GM23338 (cell line): ENCODE results near the gene SPINK8. TPM values are rescaled to one million over a fixed set of nuclear protein-coding genes. Genes with fewer than 3 reads are reported as not detected.

Source experiments
- ATAC-seq: fragments of 200-7000 bp; cut with Tn5 transposase; 3 replicates; pipeline ENCODE4 v1.9.1; 2020
- DNase-seq: peaks from one replicate; pipeline ENCODE4 v3.0.0-alpha.2; 2015; ENCODE audit warnings: low spot score
- H2AFZ ChIP-seq: fragments of 200-600 bp; sonication (generic); 2 replicates; pipeline ENCODE4 v1.8.0; 2016; ENCODE audit warnings: antibody characterized with exemption, mild to moderate bottlenecking, moderate library complexity
- H3F3A ChIP-seq: fragments of 200-600 bp; sonication (generic); replicated peaks from 2 replicates; pipeline ENCODE4 v1.8.0; 2017; ENCODE audit warnings: antibody characterized with exemption, mixed run types, low read depth
- H3K27ac ChIP-seq: fragments of 200-600 bp; sonication (generic); 2 replicates; pipeline ENCODE4 v1.6.1; 2016; ENCODE audit warnings: low read depth
- H3K27me3 ChIP-seq: fragments of 200-600 bp; sonication (generic); 2 replicates; pipeline ENCODE4 v1.8.0; 2016; ENCODE audit warnings: mild to moderate bottlenecking, mixed run types, moderate library complexity; ENCODE audit not compliant: insufficient read depth
- H3K36me3 ChIP-seq: fragments of 200-600 bp; sonication (generic); 2 replicates; pipeline ENCODE4 v1.8.0; 2016; ENCODE audit warnings: mild to moderate bottlenecking; ENCODE audit not compliant: insufficient read depth
- H3K4me1 ChIP-seq: fragments of 200-600 bp; sonication (generic); 2 replicates; pipeline ENCODE4 v1.8.0; 2016; ENCODE audit warnings: mild to moderate bottlenecking, moderate library complexity; ENCODE audit not compliant: insufficient read depth
- H3K4me2 ChIP-seq: fragments of 200-600 bp; sonication (generic); 2 replicates; pipeline ENCODE4 v1.7.1; 2017; ENCODE audit warnings: mixed run types
- H3K4me3 ChIP-seq: fragments of 200-600 bp; sonication (generic); 2 replicates; pipeline ENCODE4 v1.6.1; 2016; ENCODE audit warnings: mixed run types
- H3K79me2 ChIP-seq: fragments of 200-600 bp; sonication (generic); replicated peaks from 2 replicates; pipeline ENCODE4 v1.8.0; 2017; ENCODE audit warnings: mild to moderate bottlenecking; ENCODE audit not compliant: insufficient read depth
- H3K9me2 ChIP-seq: fragments of 200-600 bp; sonication (generic); 2 replicates; pipeline ENCODE4 v1.8.0; 2017; ENCODE audit not compliant: insufficient read depth
- H4K20me1 ChIP-seq: fragments of 200-600 bp; sonication (generic); replicated peaks from 2 replicates; pipeline ENCODE4 v1.8.0; 2017; ENCODE audit warnings: mild to moderate bottlenecking; ENCODE audit not compliant: insufficient read depth
- H3K27ac Mint-ChIP-seq: 2 replicates; pipeline ENCODE4 v1.8.0; 2020; ENCODE audit warnings: inconsistent platforms, mild to moderate bottlenecking, moderate library complexity, mixed read lengths
- H3K27me3 Mint-ChIP-seq: 3 replicates; pipeline ENCODE4 v1.8.0; 2022; ENCODE audit warnings: low read depth, mild to moderate bottlenecking, moderate library complexity, mixed read lengths, inconsistent platforms; ENCODE audit not compliant: insufficient read depth, poor library complexity
- H3K36me3 Mint-ChIP-seq: 3 replicates; pipeline ENCODE4 v1.8.0; 2021; ENCODE audit warnings: low read depth, mild to moderate bottlenecking, inconsistent platforms, moderate library complexity, mixed read lengths
- H3K4me1 Mint-ChIP-seq: 3 replicates; pipeline ENCODE4 v1.8.0; 2020; ENCODE audit warnings: mild to moderate bottlenecking, inconsistent platforms, mixed read lengths
- H3K4me3 Mint-ChIP-seq: 3 replicates; pipeline ENCODE4 v1.8.0; 2021; ENCODE audit warnings: moderate library complexity, mild to moderate bottlenecking, inconsistent platforms, mixed read lengths
- H3K9me3 Mint-ChIP-seq: 3 replicates; pipeline ENCODE4 v1.8.0; 2020; ENCODE audit warnings: moderate library complexity, mild to moderate bottlenecking, inconsistent platforms, mixed read lengths
- CREB1 ChIP-seq: fragments of 250-450 bp; sonication (Bioruptor Pico); IDR thresholded peaks from 2 replicates; pipeline ENCODE4 v1.5.0; 2020; ENCODE audit warnings: low read depth, mild to moderate bottlenecking, moderate library complexity
- CTCF ChIP-seq, 2 experiments: fragments of 200-600 bp in 1 of 2; sonication (generic) in 1 of 2; conservative IDR thresholded peaks; 2 replicates each; pipeline versions ENCODE4 v1.5.1 to v1.6.1; 2016 to 2017; ENCODE audit warnings: antibody characterized with exemption in 2 of 2, low read depth in 2 of 2, mild to moderate bottlenecking in 2 of 2, moderate library complexity in 1 of 2
- ETS1 ChIP-seq: IDR thresholded peaks from 2 replicates; pipeline ENCODE4 v1.6.1; 2016; ENCODE audit warnings: antibody characterized with exemption
- EZH2 ChIP-seq: fragments of 200-600 bp; sonication (generic); IDR thresholded peaks from one replicate; pipeline ENCODE4 v1.8.0; 2017; ENCODE audit warnings: antibody characterized with exemption, mild to moderate bottlenecking, low read depth; ENCODE audit not compliant: unreplicated experiment
- EZH2phosphoT487 ChIP-seq: fragments of 200-600 bp; sonication (generic); IDR thresholded peaks from one replicate; pipeline ENCODE4 v1.8.1; 2018; ENCODE audit warnings: antibody characterized with exemption; ENCODE audit not compliant: unreplicated experiment
- JUNB ChIP-seq: IDR thresholded peaks from one replicate; pipeline ENCODE4 v1.6.1; 2016; ENCODE audit warnings: antibody characterized with exemption; ENCODE audit not compliant: unreplicated experiment
- NANOG ChIP-seq: IDR thresholded peaks from 2 replicates; pipeline ENCODE4 v1.6.1; 2016; ENCODE audit warnings: antibody characterized with exemption, borderline replicate concordance
- POLR2AphosphoS5 ChIP-seq: IDR thresholded peaks from 2 replicates; pipeline ENCODE4 v1.6.1; 2016; ENCODE audit warnings: antibody characterized with exemption, low read depth
- REST ChIP-seq: IDR thresholded peaks from one replicate; pipeline ENCODE4 v1.6.1; 2018; ENCODE audit warnings: antibody characterized with exemption; ENCODE audit not compliant: unreplicated experiment
- STAT1 ChIP-seq: IDR thresholded peaks from one replicate; pipeline ENCODE4 v1.6.1; 2016; ENCODE audit warnings: antibody characterized with exemption; ENCODE audit not compliant: unreplicated experiment
- ZNF114 ChIP-seq: fragments of 250-450 bp; sonication (Bioruptor Pico); IDR thresholded peaks from 2 replicates; pipeline ENCODE4 v1.5.0; 2020; ENCODE audit warnings: mild to moderate bottlenecking, moderate library complexity
- ZNF331 ChIP-seq: fragments of 250-450 bp; sonication (Bioruptor Pico); IDR thresholded peaks from 2 replicates; pipeline ENCODE4 v1.5.0; 2020; ENCODE audit warnings: low read depth, mild to moderate bottlenecking, moderate library complexity
- ZNF462 ChIP-seq: fragments of 250-450 bp; sonication (Bioruptor Pico); IDR thresholded peaks from 2 replicates; pipeline ENCODE4 v1.5.0; 2020; ENCODE audit warnings: mild to moderate bottlenecking, moderate library complexity
- polyA plus RNA-seq: library from polyadenylated mRNA; unstranded; fragments of >200 nt; fragmentation: Nextera tagmentation; extraction: Ambion mirVana; gene quantifications from 2 replicates; pipeline ENCODE4 v1.2.1, GENCODE V29; 2016
- total RNA-seq: library from RNA; depleted of rRNA; stranded (reverse); fragments of >200 nt; shearing (Covaris generic); gene quantifications from 2 replicates; pipeline ENCODE4 v1.2.3, GENCODE V29; 2014

SPINK8 gene
- total and polyA plus RNA-seq, 2 experiments from 2014 or later: not detected

GRCh38 chr3:48370333-48370713, 36.9 kb upstream of the SPINK8 start:
- peak overlapping the region; percentile 83 for H2AFZ ChIP-seq

More at GRCh38 chr3:48370333-48370713, 36.9 kb upstream of the SPINK8 start:
- Histone ChIP-seq H3K36me3 (no peaks in the 10 kb centered on the region), H3K9me2 (no peaks in the 10 kb centered on the region), H3K79me2 (no peaks in the 10 kb centered on the region), H3K4me3 (no peak overlapping the region), H3F3A (no peaks in the 10 kb centered on the region), H3K4me2 (0 out of 2 replicates have a peak overlapping the region, but pooled peaks have one; percentile 55), H3K27me3 (no peaks in the 10 kb centered on the region), H3K27ac (no peak overlapping the region), H3K4me1 (peaks cover 9% of the 10 kb centered on the region; the same call in 1 of the 2 replicates), H4K20me1 (no peaks in the 10 kb centered on the region)
- peak; percentile 41 for DNase-seq
- TF ChIP-seq JUNB (no peak), CREB1 (CRISPR knock-in tag) (no peak), NANOG (no peak), ZNF331 (no peak), REST (no peak), ZNF462 (CRISPR knock-in tag) (no peak), EZH2phosphoT487 (no peak), POLR2AphosphoS5 (no peak), ETS1 (no peak), STAT1 (no peak), EZH2 (no peak), CTCF (conservative IDR thresholded peaks at IDR 0.05; ENCODE audit: low read depth in 2 of 2) (no peak; a peak in 1 of 4 replicates), ZNF114 (CRISPR knock-in tag) (no peak)
- Mint-ChIP-seq H3K9me3 (no peaks in the 10 kb centered on the region; the same call in 2 of the 3 replicates), H3K4me1 (peaks cover 18% of the 10 kb centered on the region), H3K27ac (no peak overlapping the region), H3K27me3 (peaks cover 3% of the 10 kb centered on the region), H3K36me3 (no peaks in the 10 kb centered on the region), H3K4me3 (no peak overlapping the region)
- peak; percentile 70 for ATAC-seq
